Neuronal stem cell (in vitro differentiated cells): ENCODE measurements around the gene ZXDC.
A peak's percentile ranks its signal among the peaks of the same experiment; 100 is the strongest.

ENCODE experiments used
- DNase-seq: peaks from one replicate; pipeline ENCODE4 v3.0.0-alpha.2; 2013; ENCODE audit warnings: low spot score
- H2AFZ ChIP-seq: one replicate; pipeline ENCODE4 v1.6.1; 2013; ENCODE audit warnings: mild to moderate bottlenecking, low read length, inconsistent platforms
- H2AK5ac ChIP-seq: 2 replicates; pipeline ENCODE4 v1.6.1; 2013; ENCODE audit warnings: low read depth, mild to moderate bottlenecking, inconsistent platforms, low read length, moderate library complexity, mixed read lengths
- H2BK120ac ChIP-seq: 2 replicates; pipeline ENCODE4 v1.6.1; 2013; ENCODE audit warnings: low read depth, mild to moderate bottlenecking, inconsistent platforms, low read length, moderate library complexity, mixed read lengths
- H2BK12ac ChIP-seq: one replicate; pipeline ENCODE4 v1.6.1; 2013; ENCODE audit warnings: low read length, inconsistent platforms
- H2BK15ac ChIP-seq: 2 replicates; pipeline ENCODE4 v1.6.1; 2013; ENCODE audit warnings: mild to moderate bottlenecking, low read length, inconsistent platforms, mixed read lengths
- H2BK5ac ChIP-seq: one replicate; pipeline ENCODE4 v1.6.1; 2013; ENCODE audit warnings: inconsistent platforms, mild to moderate bottlenecking, low read length, moderate library complexity
- H3K14ac ChIP-seq: one replicate; pipeline ENCODE4 v1.6.1; 2013; ENCODE audit warnings: low read length, inconsistent platforms
- H3K18ac ChIP-seq: 2 replicates; pipeline ENCODE4 v1.6.1; 2013; ENCODE audit warnings: low read length, inconsistent platforms
- H3K23ac ChIP-seq: 2 replicates; pipeline ENCODE4 v1.6.1; 2013; ENCODE audit warnings: low read depth, mild to moderate bottlenecking, mixed read lengths, low read length, inconsistent platforms; ENCODE audit not compliant: poor library complexity
- H3K27ac ChIP-seq: replicated peaks from 3 replicates; pipeline ENCODE4 v1.5.1; 2013; ENCODE audit warnings: low read length, inconsistent platforms
- H3K27me3 ChIP-seq, 3 experiments: 2 replicates each; pipeline ENCODE4 v1.6.1; 2013; ENCODE audit warnings: low read length in 3 of 3, mild to moderate bottlenecking in 2 of 3, inconsistent platforms in 1 of 3, low read depth in 1 of 3, mixed read lengths in 1 of 3, moderate library complexity in 1 of 3; ENCODE audit not compliant: control insufficient read depth in 3 of 3, insufficient read depth in 3 of 3
- H3K36me3 ChIP-seq, 2 donors: replicated peaks in 1 of 2; 2 replicates each; pipeline ENCODE4 v1.6.1; 2013; ENCODE audit warnings: low read length in 2 of 2; ENCODE audit not compliant: control insufficient read depth in 2 of 2, insufficient read depth in 2 of 2
- H3K4ac ChIP-seq: 2 replicates; pipeline ENCODE4 v1.6.1; 2013; ENCODE audit warnings: inconsistent platforms, mild to moderate bottlenecking, low read length, moderate library complexity
- H3K4me1 ChIP-seq, 2 donors: 1 replicate in 1 of 2; 2 replicates in 1 of 2; pipeline ENCODE4 v1.6.1; 2013; ENCODE audit warnings: low read length in 2 of 2, low read depth in 1 of 2; ENCODE audit not compliant: control insufficient read depth in 2 of 2, insufficient read depth in 1 of 2
- H3K4me2 ChIP-seq: one replicate; pipeline ENCODE4 v1.6.1; 2013; ENCODE audit warnings: mild to moderate bottlenecking, low read length, inconsistent platforms; ENCODE audit not compliant: insufficient read depth, poor library complexity, severe bottlenecking
- H3K4me3 ChIP-seq, 2 donors: 2 replicates each; pipeline ENCODE4 v1.5.1; 2013; ENCODE audit warnings: low read length in 2 of 2, mild to moderate bottlenecking in 2 of 2, inconsistent platforms in 1 of 2, moderate library complexity in 1 of 2
- H3K79me1 ChIP-seq: one replicate; pipeline ENCODE4 v1.6.1; 2013; ENCODE audit warnings: low read depth, mild to moderate bottlenecking, inconsistent platforms, low read length, moderate library complexity
- H3K9ac ChIP-seq: one replicate; pipeline ENCODE4 v1.6.1; 2013; ENCODE audit warnings: mild to moderate bottlenecking, low read depth, low read length, inconsistent platforms; ENCODE audit not compliant: poor library complexity
- H3K9me3 ChIP-seq, 2 donors: replicated peaks in 1 of 2; 2 replicates each; pipeline versions ENCODE3 to v1.6.1; 2013; ENCODE audit warnings: low read length in 2 of 2, mild to moderate bottlenecking in 2 of 2, inconsistent platforms in 1 of 2, low read depth in 1 of 2, mixed read lengths in 1 of 2, moderate library complexity in 1 of 2; ENCODE audit not compliant: control insufficient read depth in 2 of 2, insufficient read depth in 1 of 2
- H4K8ac ChIP-seq: one replicate; pipeline ENCODE4 v1.6.1; 2013; ENCODE audit warnings: low read depth, mild to moderate bottlenecking, inconsistent platforms, low read length, moderate library complexity
- H4K91ac ChIP-seq: one replicate; pipeline ENCODE4 v1.6.1; 2013; ENCODE audit warnings: low read length, low read depth, mild to moderate bottlenecking, inconsistent platforms; ENCODE audit not compliant: poor library complexity
- WGBS, 2 donors: extraction: QIAGEN DNeasy Blood & Tissue Kit; methylation state at CpG; one replicate each; pipeline ENCODE4 v1.1.7; 2013; ENCODE audit warnings: missing lambda C conversion rate in 2 of 2, mixed read lengths in 1 of 2; ENCODE audit not compliant: insufficient read length in 2 of 2, insufficient replicate concordance in 1 of 2; ENCODE audit errors: extremely low coverage in 2 of 2; 5-methylcytosine and 5-hydroxymethylcytosine counted together

Gene ZXDC

DNA sequence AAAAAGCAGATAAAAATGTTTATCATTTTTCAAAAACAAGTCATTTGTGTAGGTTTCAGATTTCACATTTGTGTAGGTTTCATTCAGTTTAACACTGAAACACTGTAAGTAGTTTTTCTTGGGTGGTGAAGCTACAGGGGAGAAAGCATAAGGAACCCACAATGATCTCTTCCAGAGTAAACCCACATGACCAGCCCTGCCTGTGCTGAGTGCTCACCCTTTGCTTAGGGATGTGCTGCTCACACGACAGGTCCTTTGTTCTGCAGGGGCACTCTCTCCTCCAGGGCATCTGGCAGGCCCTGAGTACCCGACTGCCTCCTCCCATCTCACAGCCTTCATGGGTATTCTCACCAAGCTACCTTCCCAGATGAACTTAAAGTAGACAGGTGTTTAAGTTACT is 28.9 kb downstream of the ZXDC start:
- no peak overlapping the region for H3K27ac ChIP-seq
- H2BK15ac ChIP-seq, result no peak overlapping the region
- H3K4ac ChIP-seq, result no peak overlapping the region
- peak overlapping the region; percentile 61 for H3K18ac ChIP-seq
- no peak overlapping the region for H2BK12ac ChIP-seq
- no peak overlapping the region for H2BK5ac ChIP-seq
- no peak overlapping the region for H2AFZ ChIP-seq
- no peak overlapping the region for H4K8ac ChIP-seq
- H3K9ac ChIP-seq, result no peak overlapping the region
- H2AK5ac ChIP-seq, result no peak overlapping the region
- no peak overlapping the region for H3K23ac ChIP-seq
- H4K91ac ChIP-seq, result no peak overlapping the region
- no peaks in the 10 kb centered on the region for H3K9me3 ChIP-seq
- H3K79me1 ChIP-seq, result no peaks in the 10 kb centered on the region
- no peak overlapping the region for H3K4me3 ChIP-seq
- H2BK120ac ChIP-seq, result no peak overlapping the region
- H3K36me3 ChIP-seq, result peaks cover 4 to 48% of the 10 kb centered on the region in 2 donors
- no peak for DNase-seq
- no peak overlapping the region for H3K14ac ChIP-seq
- H3K4me2 ChIP-seq, result no peak overlapping the region
- WGBS, 2 donors, result no CpG with 5 or more reads among the region's 2 CpGs
- H3K27me3 ChIP-seq, result no peaks in the 10 kb centered on the region
- peaks cover 0 to 5% of the 10 kb centered on the region in 2 donors for H3K4me1 ChIP-seq

- no peak for DNase-seq
- peaks cover 0 to 5% of the 10 kb centered on the region in 2 donors for H3K4me1 ChIP-seq
- H2BK5ac ChIP-seq, result no peak overlapping the region
- H3K14ac ChIP-seq, result no peak overlapping the region
- H3K36me3 ChIP-seq, result peaks cover 2 to 47% of the 10 kb centered on the region in 2 donors
- H3K4ac ChIP-seq, result no peak overlapping the region
- no peak overlapping the region for H3K23ac ChIP-seq
- no peak overlapping the region for H4K91ac ChIP-seq
- H2BK15ac ChIP-seq, result no peak overlapping the region
- no peaks in the 10 kb centered on the region for H3K27me3 ChIP-seq
- H3K27ac ChIP-seq, result no peak overlapping the region
- no peak overlapping the region for H3K4me2 ChIP-seq
- WGBS, 2 donors, result no CpG with 5 or more reads among the region's 8 CpGs
- no peaks in the 10 kb centered on the region for H3K79me1 ChIP-seq
- H2BK120ac ChIP-seq, result no peak overlapping the region
- peak overlapping the region; percentile 52 for H3K18ac ChIP-seq
- H4K8ac ChIP-seq, result no peak overlapping the region
- H2BK12ac ChIP-seq, result no peak overlapping the region
- no peaks in the 10 kb centered on the region for H3K9me3 ChIP-seq
- H2AFZ ChIP-seq, result no peak overlapping the region
- H3K9ac ChIP-seq, result peak overlapping the region; percentile 53
- no peak overlapping the region for H2AK5ac ChIP-seq
- H3K4me3 ChIP-seq, result no peak overlapping the region
Measured at GRCh38 chr3:126446301-126446700, 29.4 kb downstream of the ZXDC start.

GRCh38 chr3:126445506-126445905 is 30.2 kb downstream of the ZXDC start:
- WGBS, 2 donors, result no CpG with 5 or more reads among the region's 5 CpGs
- Histone ChIP-seq H2BK5ac (no peak overlapping the region), H3K4ac (no peak overlapping the region), H2AK5ac (no peak overlapping the region), H3K18ac (no peak overlapping the region), H3K23ac (no peak overlapping the region), H3K27me3 (no peaks in the 10 kb centered on the region), H3K9me3 (no peaks in the 10 kb centered on the region), H3K27ac (no peak overlapping the region), H3K4me3 (no peak overlapping the region), H3K4me2 (no peak overlapping the region), H2BK15ac (no peak overlapping the region), H3K36me3 (peaks cover 2 to 40% of the 10 kb centered on the region in 2 donors), H3K79me1 (no peaks in the 10 kb centered on the region), H4K91ac (no peak overlapping the region), H2BK120ac (no peak overlapping the region), H3K14ac (no peak overlapping the region), H4K8ac (no peak overlapping the region), H3K4me1 (peaks cover 0 to 8% of the 10 kb centered on the region in 2 donors), H2AFZ (no peak overlapping the region), H3K9ac (no peak overlapping the region), H2BK12ac (no peak overlapping the region)
- no peak for DNase-seq

GRCh38 chr3:126442856-126443242 is 32.8 kb downstream of the ZXDC start:
- Histone ChIP-seq H3K14ac (no peak overlapping the region), H3K27ac (no peak overlapping the region), H3K9ac (no peak overlapping the region), H3K9me3 (no peaks in the 10 kb centered on the region), H2AFZ (no peak overlapping the region), H2BK120ac (no peak overlapping the region), H2BK12ac (no peak overlapping the region), H3K36me3 (peaks cover 0 to 29% of the 10 kb centered on the region in 2 donors), H4K91ac (no peak overlapping the region), H3K4ac (no peak overlapping the region), H3K4me2 (no peak overlapping the region), H2BK5ac (no peak overlapping the region), H3K79me1 (no peaks in the 10 kb centered on the region), H3K4me3 (no peak overlapping the region), H3K18ac (no peak overlapping the region), H2BK15ac (no peak overlapping the region), H2AK5ac (no peak overlapping the region), H3K23ac (no peak overlapping the region), H3K4me1 (peaks cover 0 to 13% of the 10 kb centered on the region in 2 donors), H3K27me3 (no peaks in the 10 kb centered on the region), H4K8ac (no peak overlapping the region)
- no peak for DNase-seq
- no CpG with 5 or more reads among the region's 3 CpGs for WGBS, 2 donors
